Measurements from ENCODE around the gene KDF1.

DNA sequence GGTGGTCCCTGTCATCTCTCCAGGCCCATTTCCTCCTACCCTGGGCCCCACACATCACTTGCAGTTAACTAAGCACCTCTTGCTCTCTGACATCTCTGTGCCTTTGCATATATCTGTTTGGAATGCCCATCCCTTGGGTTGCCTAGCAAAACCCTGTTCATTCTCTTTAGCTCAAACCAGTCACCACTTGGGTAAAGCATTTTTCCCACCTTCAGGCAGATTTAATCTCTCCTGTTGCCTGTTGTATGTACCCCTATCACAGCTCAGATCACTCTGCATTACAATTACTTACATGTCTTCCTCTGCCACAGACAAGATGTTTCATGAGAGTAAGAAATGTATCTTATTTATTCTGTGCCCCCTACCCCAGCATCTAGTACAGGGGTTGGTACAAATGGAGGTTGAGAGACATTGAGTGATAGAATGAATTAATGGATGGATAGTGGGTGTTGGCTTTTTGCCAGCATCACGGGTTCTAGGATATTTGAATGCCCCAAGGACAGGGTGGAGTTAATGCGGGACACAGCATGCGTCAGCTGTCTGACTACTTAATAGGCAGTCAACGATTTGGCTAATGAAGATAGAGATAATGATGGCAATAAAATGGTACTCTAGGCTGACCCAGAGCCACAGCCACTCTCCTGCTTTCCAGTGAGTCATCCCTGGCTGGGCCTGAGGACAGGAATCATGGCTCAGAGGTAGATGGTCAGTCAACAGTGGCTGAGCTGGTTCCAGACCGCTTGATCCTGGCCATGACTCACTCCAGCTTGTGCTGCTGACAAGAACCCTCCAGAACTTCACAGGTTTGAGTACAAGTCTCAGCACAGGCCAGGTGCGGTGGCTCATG is 53.0 kb downstream of the KDF1 start:
- TF ChIP-seq, protein P1, sequence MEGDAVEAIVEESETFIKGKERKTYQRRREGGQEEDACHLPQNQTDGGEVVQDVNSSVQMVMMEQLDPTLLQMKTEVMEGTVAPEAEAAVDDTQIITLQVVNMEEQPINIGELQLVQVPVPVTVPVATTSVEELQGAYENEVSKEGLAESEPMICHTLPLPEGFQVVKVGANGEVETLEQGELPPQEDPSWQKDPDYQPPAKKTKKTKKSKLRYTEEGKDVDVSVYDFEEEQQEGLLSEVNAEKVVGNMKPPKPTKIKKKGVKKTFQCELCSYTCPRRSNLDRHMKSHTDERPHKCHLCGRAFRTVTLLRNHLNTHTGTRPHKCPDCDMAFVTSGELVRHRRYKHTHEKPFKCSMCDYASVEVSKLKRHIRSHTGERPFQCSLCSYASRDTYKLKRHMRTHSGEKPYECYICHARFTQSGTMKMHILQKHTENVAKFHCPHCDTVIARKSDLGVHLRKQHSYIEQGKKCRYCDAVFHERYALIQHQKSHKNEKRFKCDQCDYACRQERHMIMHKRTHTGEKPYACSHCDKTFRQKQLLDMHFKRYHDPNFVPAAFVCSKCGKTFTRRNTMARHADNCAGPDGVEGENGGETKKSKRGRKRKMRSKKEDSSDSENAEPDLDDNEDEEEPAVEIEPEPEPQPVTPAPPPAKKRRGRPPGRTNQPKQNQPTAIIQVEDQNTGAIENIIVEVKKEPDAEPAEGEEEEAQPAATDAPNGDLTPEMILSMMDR (IDR thresholded peaks at IDR 0.05), result no peak
- TF ChIP-seq ZFX (IDR thresholded peaks at IDR 0.05; ENCODE audit: borderline replicate concordance), result no peak

All from 22Rv1 (cell line).